CD4-positive, alpha-beta T cell (primary cell): ENCODE measurements around the gene BARX1. TPM values are rescaled to one million over a fixed set of nuclear protein-coding genes. Genes with fewer than 3 reads are reported as not detected.

ENCODE experiments used
- ATAC-seq: fragments of 200-7000 bp; cut with Tn5 transposase; one replicate; pipeline ENCODE4 v1.10.0; 2022; ENCODE audit warnings: mild to moderate bottlenecking; ENCODE audit not compliant: poor library complexity
- CTCF ChIA-PET: fragments of 350-600 bp; sonication (Branson Sonifier 250); formaldehyde crosslinking; loops from one replicate; lab custom pipeline; 2021; ENCODE audit warnings: antibody characterized with exemption, inconsistent platforms; lab: Charles Lee
- POLR2A ChIA-PET: fragments of 350-600 bp; sonication (Branson Sonifier 250); formaldehyde crosslinking; loops from one replicate; lab custom pipeline; 2021; ENCODE audit warnings: antibody characterized with exemption, inconsistent platforms; lab: Charles Lee
- DNase-seq, 14 experiments: peaks; one replicate each; pipeline ENCODE4 v3.0.0-alpha.2; 2013 to 2020; ENCODE audit warnings: mixed read lengths in 2 of 14
- H3K27ac ChIP-seq, 2 donors: one replicate each; pipeline versions ENCODE4 v1.5.1 to v1.7.0; 2013; ENCODE audit warnings: low read length in 2 of 2, low read depth in 1 of 2, mild to moderate bottlenecking in 1 of 2
- H3K27me3 ChIP-seq, 2 experiments: 1 replicate in 1 of 2; 2 replicates in 1 of 2; pipeline versions ENCODE4 v1.6.1 to v1.7.0; 2013; ENCODE audit warnings: low read length in 2 of 2, control low read depth in 1 of 2, mild to moderate bottlenecking in 1 of 2, moderate library complexity in 1 of 2; ENCODE audit not compliant: insufficient read depth in 2 of 2, control insufficient read depth in 1 of 2
- H3K36me3 ChIP-seq: one replicate; pipeline ENCODE4 v1.6.1; 2013; ENCODE audit warnings: low read length, control low read depth; ENCODE audit not compliant: insufficient read depth
- H3K4me1 ChIP-seq: one replicate; pipeline ENCODE4 v1.6.1; 2013; ENCODE audit warnings: low read length, control low read depth; ENCODE audit not compliant: insufficient read depth
- H3K4me3 ChIP-seq: one replicate; pipeline ENCODE4 v1.5.1; 2013; ENCODE audit warnings: mild to moderate bottlenecking, low read length, moderate library complexity
- H3K9me3 ChIP-seq, 2 experiments: 1 replicate in 1 of 2; 2 replicates in 1 of 2; pipeline versions ENCODE4 v1.6.1 to v1.7.0; 2013; ENCODE audit warnings: low read length in 2 of 2, mild to moderate bottlenecking in 2 of 2, control low read depth in 1 of 2, moderate library complexity in 1 of 2; ENCODE audit not compliant: control insufficient read depth in 1 of 2, insufficient read depth in 1 of 2
- H3K27ac Mint-ChIP-seq: one replicate; pipeline ENCODE4 v1.8.0; 2020; ENCODE audit warnings: mixed read lengths
- H3K27me3 Mint-ChIP-seq: one replicate; pipeline ENCODE4 v1.8.0; 2021; ENCODE audit warnings: mixed read lengths
- H3K36me3 Mint-ChIP-seq: one replicate; pipeline ENCODE4 v1.8.0; 2021; ENCODE audit warnings: low read depth, mixed read lengths
- H3K4me1 Mint-ChIP-seq: one replicate; pipeline ENCODE4 v1.8.0; 2021; ENCODE audit warnings: low read depth, mixed read lengths
- H3K4me3 Mint-ChIP-seq: one replicate; pipeline ENCODE4 v1.8.0; 2020; ENCODE audit warnings: mild to moderate bottlenecking, mixed read lengths
- H3K9me3 Mint-ChIP-seq: one replicate; pipeline ENCODE4 v1.8.0; 2020; ENCODE audit warnings: mixed read lengths
- intact Hi-C, 2 experiments: fragments of 100-400 bp; cut with DNase I in 1 of 2; cut with micrococcal nuclease in 1 of 2; formaldehyde crosslinking; loops; one replicate each; pipeline versions ENCODE4 v1.15.1 to v1.9.0; 2023 to 2025; cut with DNase I, micrococcal nuclease
- total RNA-seq, 174 experiments: library from RNA in 2 of 174; stranded (reverse) in 2 of 174; gene quantifications; one replicate each; pipeline ENCODE4 v1.2.3 and lab custom pipeline; 2021 to 2026
- TF ChIP-seq, protein P1 (sequence below): fragments of 200-600 bp; IDR thresholded peaks from one replicate; pipeline ENCODE4 v1.8.0; 2022; ENCODE audit warnings: antibody characterized with exemption, mild to moderate bottlenecking

The BARX1 gene
- total RNA-seq, 2 experiments from 2014 or later: 0.17 to 0.33 TPM

DNA sequence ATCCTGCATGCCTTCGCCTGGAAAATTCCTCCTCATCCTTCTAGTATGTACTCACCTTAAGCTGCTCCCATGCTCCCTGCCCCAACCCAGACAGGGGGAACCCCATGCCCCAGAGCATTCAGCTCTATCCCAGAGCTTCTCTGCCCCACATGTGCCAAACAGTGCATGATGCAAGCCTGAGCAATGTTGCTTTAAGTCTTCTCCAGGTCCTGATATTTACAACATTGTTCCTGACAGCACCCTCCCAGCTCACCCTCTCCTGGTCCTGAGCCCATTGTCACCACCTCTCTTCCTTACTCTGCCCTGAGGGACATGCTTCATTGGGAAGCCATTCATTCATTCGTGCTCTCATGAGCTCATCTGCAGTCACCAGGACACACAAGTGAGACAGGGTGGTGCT lies 23.4 kb upstream of the BARX1 start:
- Histone ChIP-seq H3K4me1 (no peaks in the 10 kb centered on the region), H3K27ac (no peak overlapping the region), H3K27me3 (peaks cover 6 to 9% of the 10 kb centered on the region in 2 experiments), H3K9me3 (peaks cover 0 to under 1% of the 10 kb centered on the region in 2 experiments), H3K36me3 (no peaks in the 10 kb centered on the region), H3K4me3 (no peak overlapping the region)
- Mint-ChIP-seq H3K36me3 (no peaks in the 10 kb centered on the region), H3K4me1 (no peaks in the 10 kb centered on the region), H3K9me3 (no peaks in the 10 kb centered on the region), H3K27ac (no peak overlapping the region), H3K27me3 (peaks cover 62% of the 10 kb centered on the region), H3K4me3 (no peak overlapping the region)
- DNase-seq: no peak
- TF ChIP-seq, protein P1, sequence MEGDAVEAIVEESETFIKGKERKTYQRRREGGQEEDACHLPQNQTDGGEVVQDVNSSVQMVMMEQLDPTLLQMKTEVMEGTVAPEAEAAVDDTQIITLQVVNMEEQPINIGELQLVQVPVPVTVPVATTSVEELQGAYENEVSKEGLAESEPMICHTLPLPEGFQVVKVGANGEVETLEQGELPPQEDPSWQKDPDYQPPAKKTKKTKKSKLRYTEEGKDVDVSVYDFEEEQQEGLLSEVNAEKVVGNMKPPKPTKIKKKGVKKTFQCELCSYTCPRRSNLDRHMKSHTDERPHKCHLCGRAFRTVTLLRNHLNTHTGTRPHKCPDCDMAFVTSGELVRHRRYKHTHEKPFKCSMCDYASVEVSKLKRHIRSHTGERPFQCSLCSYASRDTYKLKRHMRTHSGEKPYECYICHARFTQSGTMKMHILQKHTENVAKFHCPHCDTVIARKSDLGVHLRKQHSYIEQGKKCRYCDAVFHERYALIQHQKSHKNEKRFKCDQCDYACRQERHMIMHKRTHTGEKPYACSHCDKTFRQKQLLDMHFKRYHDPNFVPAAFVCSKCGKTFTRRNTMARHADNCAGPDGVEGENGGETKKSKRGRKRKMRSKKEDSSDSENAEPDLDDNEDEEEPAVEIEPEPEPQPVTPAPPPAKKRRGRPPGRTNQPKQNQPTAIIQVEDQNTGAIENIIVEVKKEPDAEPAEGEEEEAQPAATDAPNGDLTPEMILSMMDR: no peak
- POLR2A ChIA-PET: no interaction called here
- ATAC-seq: no peak
- intact Hi-C loops: no loop called here
- CTCF ChIA-PET: no interaction called here

DNA sequence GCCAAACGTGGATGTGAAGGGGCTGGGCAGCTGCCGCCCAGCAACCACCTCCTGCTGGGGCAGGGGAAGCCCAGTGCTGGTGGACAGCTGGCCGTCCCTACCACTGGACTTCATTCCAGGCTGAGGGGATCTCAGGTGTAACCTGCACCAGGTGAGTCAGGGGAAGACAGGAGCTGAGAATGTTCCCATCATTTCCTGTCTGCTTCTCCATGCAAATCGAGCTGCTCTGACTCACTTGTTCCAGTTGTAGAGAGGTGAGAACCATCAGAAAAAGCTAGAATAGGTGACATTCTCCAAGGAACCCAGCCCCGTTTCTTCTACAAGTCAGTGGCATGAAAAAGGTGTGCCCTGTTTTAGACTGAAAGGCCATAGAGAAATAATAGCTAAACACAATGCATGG lies 21.8 kb upstream of the BARX1 start:
- DNase-seq (no peak), ATAC-seq (no peak)
- intact Hi-C loops: no loop called here
- TF ChIP-seq, protein P1: no peak
- ChIA-PET POLR2A (no interaction called here), CTCF (interaction anchor here (1.2 kb wide), 1 partner anchor 37 kb away, joined by 3 read pairs; no protein-coding TSS in a partner anchor)
- Mint-ChIP-seq H3K27me3 (peaks cover 55% of the 10 kb centered on the region), H3K9me3 (peaks cover 6% of the 10 kb centered on the region), H3K27ac (no peak overlapping the region), H3K4me3 (no peak overlapping the region), H3K4me1 (no peaks in the 10 kb centered on the region), H3K36me3 (no peaks in the 10 kb centered on the region)
- Histone ChIP-seq H3K4me1 (no peaks in the 10 kb centered on the region), H3K27me3 (peaks cover 6 to 9% of the 10 kb centered on the region in 2 experiments), H3K27ac (no peak overlapping the region), H3K9me3 (peaks cover 0 to 3% of the 10 kb centered on the region in 2 experiments), H3K4me3 (no peak overlapping the region), H3K36me3 (no peaks in the 10 kb centered on the region)

DNA sequence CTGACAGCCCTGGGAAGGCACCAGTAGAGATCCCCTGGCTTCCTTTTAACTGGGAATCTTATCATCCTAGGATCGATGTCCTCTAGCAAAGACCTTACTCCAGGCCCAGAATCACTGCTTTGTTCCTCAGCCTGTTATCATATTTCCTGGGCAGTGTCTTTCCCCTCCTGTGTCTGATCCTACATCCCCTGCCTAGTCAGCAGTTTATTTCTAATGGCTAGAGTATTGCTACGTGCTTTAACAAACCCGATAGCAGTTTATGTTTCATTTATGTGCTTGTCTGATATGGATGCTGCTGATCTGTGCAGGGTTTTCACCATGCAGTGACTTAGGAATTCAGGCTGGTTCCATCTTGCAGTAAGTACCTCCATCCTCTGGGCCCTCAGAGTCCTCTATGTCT lies 20.9 kb upstream of the BARX1 start:
- Mint-ChIP-seq H3K4me3 (no peak overlapping the region), H3K36me3 (no peaks in the 10 kb centered on the region), H3K27ac (no peak overlapping the region), H3K9me3 (peaks cover 6% of the 10 kb centered on the region), H3K4me1 (no peaks in the 10 kb centered on the region), H3K27me3 (peaks cover 47% of the 10 kb centered on the region)
- Histone ChIP-seq H3K27ac (no peak overlapping the region), H3K4me1 (no peaks in the 10 kb centered on the region), H3K9me3 (peaks cover 0 to 3% of the 10 kb centered on the region in 2 experiments), H3K36me3 (no peaks in the 10 kb centered on the region), H3K4me3 (no peak overlapping the region), H3K27me3 (peaks cover 6 to 9% of the 10 kb centered on the region in 2 experiments)
- intact Hi-C loops: no loop called here
- ChIA-PET CTCF (no interaction called here), POLR2A (no interaction called here)
- DNase-seq: no peak
- TF ChIP-seq, protein P1: no peak
- no peak for ATAC-seq
